Gastroesophageal sphincter (tissue), 3 donors: ENCODE data around the gene ERMN.

ENCODE experiments used
- POLR2A ChIP-seq, 2 donors: fragments of 450-650 bp; IDR thresholded peaks; one replicate each; pipeline ENCODE4 v1.6.1; 2017; ENCODE audit warnings: antibody characterized with exemption in 2 of 2, mild to moderate bottlenecking in 2 of 2, moderate library complexity in 1 of 2
- POLR2AphosphoS5 ChIP-seq: sonication (generic); formaldehyde crosslinking; IDR thresholded peaks from one replicate; pipeline ENCODE4 v1.6.1; 2017; ENCODE audit warnings: antibody characterized with exemption
- TF ChIP-seq, protein P1 (sequence below), 4 experiments: fragments of 200-600 bp in 2 of 4; fragments of 450-650 bp in 2 of 4; sonication (generic) in 1 of 4; IDR thresholded peaks; one replicate each; pipeline ENCODE4 v1.5.1; 2017 to 2019; ENCODE audit warnings: antibody characterized with exemption in 4 of 4, mild to moderate bottlenecking in 2 of 4, moderate library complexity in 2 of 4

- TF ChIP-seq, protein P1, sequence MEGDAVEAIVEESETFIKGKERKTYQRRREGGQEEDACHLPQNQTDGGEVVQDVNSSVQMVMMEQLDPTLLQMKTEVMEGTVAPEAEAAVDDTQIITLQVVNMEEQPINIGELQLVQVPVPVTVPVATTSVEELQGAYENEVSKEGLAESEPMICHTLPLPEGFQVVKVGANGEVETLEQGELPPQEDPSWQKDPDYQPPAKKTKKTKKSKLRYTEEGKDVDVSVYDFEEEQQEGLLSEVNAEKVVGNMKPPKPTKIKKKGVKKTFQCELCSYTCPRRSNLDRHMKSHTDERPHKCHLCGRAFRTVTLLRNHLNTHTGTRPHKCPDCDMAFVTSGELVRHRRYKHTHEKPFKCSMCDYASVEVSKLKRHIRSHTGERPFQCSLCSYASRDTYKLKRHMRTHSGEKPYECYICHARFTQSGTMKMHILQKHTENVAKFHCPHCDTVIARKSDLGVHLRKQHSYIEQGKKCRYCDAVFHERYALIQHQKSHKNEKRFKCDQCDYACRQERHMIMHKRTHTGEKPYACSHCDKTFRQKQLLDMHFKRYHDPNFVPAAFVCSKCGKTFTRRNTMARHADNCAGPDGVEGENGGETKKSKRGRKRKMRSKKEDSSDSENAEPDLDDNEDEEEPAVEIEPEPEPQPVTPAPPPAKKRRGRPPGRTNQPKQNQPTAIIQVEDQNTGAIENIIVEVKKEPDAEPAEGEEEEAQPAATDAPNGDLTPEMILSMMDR (IDR thresholded peaks at IDR 0.05), result no peak
- TF ChIP-seq POLR2A (IDR thresholded peaks at IDR 0.05), result no peak
- TF ChIP-seq POLR2AphosphoS5, result no peak
These were observed 9.2 kb upstream of the ERMN start for GRCh38 chr2:157334797-157335196.
